Upper lobe of right lung (tissue), 1 donor: Measurements from ENCODE around the gene CCSER2. TPM values are rescaled to one million over a fixed set of nuclear protein-coding genes. Genes with fewer than 3 reads are reported as not detected.
"Not testable (repeated sequence)": the region's sequence is repeated elsewhere in the genome, so short reads cannot be mapped to it uniquely, and the experiment has no call there.

Experiments
- ATAC-seq: fragments of 200-7000 bp; cut with Tn5 transposase; one replicate; pipeline ENCODE4 v1.9.1; 2020; ENCODE audit warnings: mild to moderate bottlenecking, moderate library complexity
- DNase-seq: peaks from one replicate; pipeline ENCODE4 v3.0.0-alpha.2; 2020
- H3K27ac ChIP-seq: fragments of 200-600 bp; one replicate; pipeline ENCODE4 v1.8.0; 2022
- H3K27me3 ChIP-seq: fragments of 200-600 bp; one replicate; pipeline ENCODE4 v1.8.0; 2022; ENCODE audit warnings: mild to moderate bottlenecking
- H3K36me3 ChIP-seq: fragments of 200-600 bp; one replicate; pipeline ENCODE4 v1.8.0; 2022
- H3K4me1 ChIP-seq: fragments of 200-600 bp; one replicate; pipeline ENCODE4 v1.8.0; 2022
- H3K4me3 ChIP-seq: fragments of 200-600 bp; one replicate; pipeline ENCODE4 v1.8.0; 2022; ENCODE audit warnings: mild to moderate bottlenecking
- H3K9me3 ChIP-seq: fragments of 200-600 bp; one replicate; pipeline ENCODE4 v1.8.0; 2022
- CTCF ChIP-seq: fragments of 200-600 bp; IDR thresholded peaks from one replicate; pipeline ENCODE4 v1.8.0; 2022; ENCODE audit warnings: antibody characterized with exemption
- intact Hi-C: fragments of 100-400 bp; cut with DNase I; formaldehyde crosslinking; loops from one replicate; pipeline ENCODE4 v1.11.0; 2022
- long read RNA-seq: library from polyadenylated mRNA; unstranded; transcript quantifications from one replicate; pipeline ENCODE4 v2.0.0, GENCODE V29; 2021
- total RNA-seq: library from RNA; stranded (reverse); fragmentation: NEBNext Ultra II Directional; extraction: Animal tissue kit (Norgen Biotek cat#: 25700); gene quantifications from one replicate; pipeline ENCODE4 v1.2.1, GENCODE V29; 2021
- donor health status: DM: no; HTN: yes; CAD: no; lungs with severe emphysema.

CCSER2 gene
- total RNA-seq, result 74.4 TPM
- long read RNA-seq, full-length matches to known transcripts, result 36 of 80 reads
- long read RNA-seq, partial matches to known transcripts, result 26 of 80 reads
- long read RNA-seq, other reads (novel, unspliced or antisense), result 18 of 80 reads

GRCh38 chr10:84328418-84329195, at the start of gene CCSER2:
CCSER2 (plus strand) TSS chr10:84328589; CDS start chr10:84371053, 42,464 bp downstream.
- Histone ChIP-seq H3K36me3 (no peaks in the 10 kb centered on the region), H3K27ac (peak within 1 kb of the TSS; percentile 91), H3K4me3 (peak within 1 kb of the TSS; percentile 75), H3K9me3 (no peaks in the 10 kb centered on the region), H3K4me1 (peaks cover 19% of the 10 kb centered on the region), H3K27me3 (no peaks in the 10 kb centered on the region)
- DNase-seq, result peak; percentile 100
- intact Hi-C loops, result no loop called here
- peak; percentile 98 for ATAC-seq
- TF ChIP-seq CTCF, result peak; percentile 14

GRCh38 chr10:84279876-84280475, 48.4 kb upstream of the CCSER2 start:
- H3K36me3 ChIP-seq, DNase-seq, H3K4me1 ChIP-seq, H3K27me3 ChIP-seq, H3K9me3 ChIP-seq, intact Hi-C loops, H3K27ac ChIP-seq, H3K4me3 ChIP-seq, ATAC-seq: not testable (repeated sequence)

GRCh38 chr10:84286695-84287094, 41.7 kb upstream of the CCSER2 start:
- Histone ChIP-seq H3K9me3 (no peaks in the 10 kb centered on the region), H3K4me1 (no peaks in the 10 kb centered on the region), H3K27ac (no peak overlapping the region), H3K4me3 (no peak overlapping the region), H3K36me3 (no peaks in the 10 kb centered on the region), H3K27me3 (no peaks in the 10 kb centered on the region)
- intact Hi-C loops, result no loop called here
- ATAC-seq, result no peak
- TF ChIP-seq CTCF, result no peak
- no peak for DNase-seq

- ATAC-seq, result no peak
- intact Hi-C loops, result no loop called here
- Histone ChIP-seq H3K4me1 (no peaks in the 10 kb centered on the region), H3K27me3 (no peaks in the 10 kb centered on the region), H3K36me3 (no peaks in the 10 kb centered on the region), H3K4me3 (no peak overlapping the region), H3K27ac (no peak overlapping the region), H3K9me3 (no peaks in the 10 kb centered on the region)
- TF ChIP-seq CTCF, result no peak
- DNase-seq, result no peak
Observed at GRCh38 chr10:84288151-84288550, 40.2 kb upstream of the CCSER2 start.

- ATAC-seq (no peak), DNase-seq (no peak)
- no peak overlapping the region for H3K27ac ChIP-seq
- no peak for TF ChIP-seq CTCF
- H3K4me1 ChIP-seq, result no peaks in the 10 kb centered on the region
- H3K4me3 ChIP-seq, result no peak overlapping the region
- H3K27me3 ChIP-seq, result no peaks in the 10 kb centered on the region
- intact Hi-C loops, result no loop called here
- no peaks in the 10 kb centered on the region for H3K9me3 ChIP-seq
- H3K36me3 ChIP-seq, result no peaks in the 10 kb centered on the region
Observed at GRCh38 chr10:84289521-84290200, 38.7 kb upstream of the CCSER2 start.

- intact Hi-C loops, result no loop called here
- no peaks in the 10 kb centered on the region for H3K36me3 ChIP-seq
- no peaks in the 10 kb centered on the region for H3K27me3 ChIP-seq
- H3K27ac ChIP-seq, result no peak overlapping the region
- no peak for TF ChIP-seq CTCF
- H3K4me1 ChIP-seq, result no peaks in the 10 kb centered on the region
- ATAC-seq (no peak), DNase-seq (no peak)
- H3K4me3 ChIP-seq, result no peak overlapping the region
- H3K9me3 ChIP-seq, result no peaks in the 10 kb centered on the region
Observed at GRCh38 chr10:84290235-84290634, 38.2 kb upstream of the CCSER2 start.
